Retinal pigment epithelial cell (primary cell): ENCODE data around the gene C2CD3.
A peak's percentile ranks its signal among the peaks of the same experiment; 100 is the strongest.
"Not testable (repeated sequence)": the region's sequence is repeated elsewhere in the genome, so short reads cannot be mapped to it uniquely, and the experiment has no call there.

Source experiments
- DNase-seq: peaks from one replicate; pipeline ENCODE4 v3.0.0-alpha.2; 2010; ENCODE audit warnings: low read depth
- H3K4me3 ChIP-seq: 2 replicates; pipeline ENCODE4 v1.5.1; 2011; ENCODE audit warnings: mild to moderate bottlenecking, low read length, control low read depth, moderate library complexity
- CTCF ChIP-seq: conservative IDR thresholded peaks from 2 replicates; pipeline ENCODE4 v1.5.1; 2011; ENCODE audit warnings: low read depth, low read length, control low read depth, inconsistent platforms

Gene C2CD3

DNA sequence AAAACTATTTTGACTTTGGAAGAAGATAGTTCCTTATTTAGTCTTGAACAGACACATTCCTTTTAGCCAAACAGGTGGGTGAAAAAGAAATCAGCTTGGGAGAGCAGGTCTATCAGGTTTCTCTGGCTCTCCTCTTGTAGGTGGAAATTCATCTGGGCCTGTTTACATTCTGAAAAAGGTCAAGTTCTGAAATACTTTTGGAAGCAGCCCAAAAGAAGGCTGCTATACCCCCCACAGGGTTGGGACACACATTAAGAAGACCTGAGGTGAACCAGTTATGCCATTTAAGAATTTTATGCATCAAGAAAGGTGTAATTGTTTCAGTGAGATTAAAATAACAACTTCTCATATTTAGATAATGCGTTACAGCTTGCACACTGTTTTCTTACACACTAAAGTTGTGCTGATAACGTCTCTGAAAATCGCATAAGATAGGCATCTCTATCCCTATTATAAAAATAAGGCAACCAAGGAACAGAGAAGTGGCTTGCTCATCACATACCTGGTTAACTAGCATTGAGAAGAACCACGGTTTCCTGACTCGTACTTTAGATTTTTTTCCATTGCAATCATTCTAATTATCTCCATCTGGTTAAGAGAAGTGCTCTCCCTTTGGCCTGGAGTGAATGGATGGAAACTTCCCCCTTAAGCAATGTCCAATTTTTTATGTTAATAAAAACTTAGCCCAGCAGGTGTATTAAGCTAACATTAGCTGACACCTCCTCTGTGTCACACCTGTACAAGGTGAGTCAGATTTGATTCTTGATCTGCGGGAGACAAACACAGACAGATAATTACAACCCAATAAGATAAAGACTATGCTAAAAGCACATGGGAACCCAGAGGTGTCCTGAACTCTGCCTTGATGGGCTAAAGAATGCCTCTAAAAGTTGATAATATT, 101.4 kb downstream of the C2CD3 start:
- no peak for TF ChIP-seq CTCF
- no peak for DNase-seq
- H3K4me3 ChIP-seq, result no peak overlapping the region

DNA sequence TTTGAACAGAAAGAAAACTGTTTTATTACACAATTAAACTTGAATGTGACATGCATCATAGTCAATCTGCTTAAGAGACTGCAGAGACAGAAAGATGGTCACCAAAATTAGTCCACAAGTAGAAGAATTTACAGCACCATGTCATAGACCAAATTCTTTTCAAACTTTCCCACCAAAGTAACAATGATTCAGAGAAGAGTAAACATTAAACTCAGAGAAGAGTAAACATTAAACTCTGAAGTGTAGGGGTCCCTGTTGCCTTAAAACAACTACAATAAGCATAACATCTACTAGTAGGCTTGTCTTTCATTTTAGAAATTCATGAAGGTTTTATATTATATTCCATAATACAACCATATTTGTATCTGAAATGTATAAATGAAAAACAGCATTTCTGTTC, 104.1 kb downstream of the C2CD3 start:
- not testable (repeated sequence) for DNase-seq

GRCh38 chr11:74065534-74065933, 105.3 kb downstream of the C2CD3 start:
- H3K4me3 ChIP-seq, DNase-seq: not testable (repeated sequence)

More for the DNA sequence above, 104.1 kb downstream of the C2CD3 start:
- not testable (repeated sequence) for H3K4me3 ChIP-seq

- H3K4me3 ChIP-seq, DNase-seq: not testable (repeated sequence)
Measured at GRCh38 chr11:74063628-74064027, 107.2 kb downstream of the C2CD3 start.

DNA sequence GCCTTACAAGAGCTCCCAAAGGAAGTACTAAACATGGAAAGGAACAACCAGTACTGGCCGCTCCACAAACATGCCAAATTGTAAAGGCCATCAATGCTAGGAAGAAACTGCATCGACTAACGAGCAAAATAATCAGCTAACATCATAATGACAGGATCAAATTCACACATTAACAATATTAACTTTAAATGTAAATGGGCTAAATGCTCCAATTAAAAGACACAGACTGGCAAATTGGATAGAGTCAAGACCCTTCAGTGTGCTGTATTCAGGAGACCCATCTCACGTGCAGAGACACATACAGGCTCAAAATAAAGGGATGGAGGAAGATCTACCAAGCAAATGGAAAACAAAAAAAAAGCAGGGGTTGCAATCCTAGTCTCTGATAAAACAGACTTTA, 109.2 kb downstream of the C2CD3 start:
- DNase-seq, H3K4me3 ChIP-seq: not testable (repeated sequence)

DNA sequence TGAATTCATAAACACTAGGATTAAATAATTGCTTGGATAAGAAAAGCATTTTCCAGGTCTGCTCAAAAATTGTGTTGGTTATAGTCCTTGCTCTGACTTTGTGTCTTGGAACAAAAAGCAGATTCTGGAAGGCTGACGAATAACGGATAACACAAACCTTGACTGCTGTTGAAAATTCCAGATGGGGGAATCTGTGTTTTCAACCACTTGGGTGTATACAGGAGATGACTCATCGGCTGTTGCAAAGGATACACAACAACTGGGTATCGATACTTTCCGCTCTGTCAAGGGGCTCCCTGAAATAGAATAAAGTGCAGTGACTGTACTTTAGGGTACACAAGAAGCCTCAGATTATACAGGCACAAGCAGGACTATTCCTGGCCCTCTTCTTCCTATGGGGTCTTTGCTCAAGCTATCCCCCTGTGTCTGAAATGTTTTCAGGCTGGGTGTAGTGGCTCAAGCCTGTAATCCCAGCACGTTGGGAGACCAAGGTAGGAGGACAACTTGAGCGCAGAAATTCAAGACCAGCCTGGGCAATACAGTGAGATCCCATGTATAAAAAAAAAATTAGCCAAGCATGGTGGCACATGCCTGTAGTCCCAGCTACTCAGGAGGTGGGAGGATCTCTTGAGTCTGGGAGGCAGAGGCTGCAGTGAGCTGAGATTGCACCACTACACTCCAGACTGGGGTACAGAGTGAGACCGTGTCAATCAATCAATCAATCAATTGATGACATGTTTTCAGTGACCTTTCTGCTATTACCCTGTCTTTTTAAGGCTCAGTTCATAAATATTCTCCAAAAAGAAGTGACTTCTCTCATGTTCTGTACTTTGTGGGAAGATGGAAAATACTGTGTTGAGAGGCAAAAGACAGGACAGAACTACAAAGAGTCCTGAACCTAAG, 113.3 kb downstream of the C2CD3 start:
- DNase-seq, result no peak
- TF ChIP-seq CTCF, result no peak

DNA sequence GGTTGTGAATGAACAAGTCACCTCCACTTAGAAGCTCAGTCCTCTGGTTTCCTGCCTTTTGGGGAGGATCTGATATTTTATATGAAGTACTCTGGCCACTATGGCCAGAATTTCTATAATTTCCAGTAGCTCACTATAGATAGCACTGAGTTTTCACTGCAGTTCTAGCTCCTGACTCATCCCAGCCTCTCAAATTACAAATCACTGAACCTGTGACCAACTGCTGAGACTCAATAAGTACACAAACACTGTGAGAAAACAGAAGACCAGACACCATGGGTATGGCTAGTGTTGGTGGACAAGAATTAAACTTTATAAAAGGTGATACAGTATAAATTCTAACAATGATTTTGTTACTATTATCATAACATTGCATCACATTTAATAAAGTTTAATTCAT, 114.9 kb downstream of the C2CD3 start:
- DNase-seq, result peak; percentile 13
- TF ChIP-seq CTCF, result no peak
- H3K4me3 ChIP-seq, result no peak overlapping the region

More for the DNA sequence above, 113.3 kb downstream of the C2CD3 start:
- no peak overlapping the region for H3K4me3 ChIP-seq

- no peak for DNase-seq
- no peak overlapping the region for H3K4me3 ChIP-seq
- TF ChIP-seq CTCF, result no peak
Measured at GRCh38 chr11:74050465-74050864, 120.3 kb downstream of the C2CD3 start.

DNA sequence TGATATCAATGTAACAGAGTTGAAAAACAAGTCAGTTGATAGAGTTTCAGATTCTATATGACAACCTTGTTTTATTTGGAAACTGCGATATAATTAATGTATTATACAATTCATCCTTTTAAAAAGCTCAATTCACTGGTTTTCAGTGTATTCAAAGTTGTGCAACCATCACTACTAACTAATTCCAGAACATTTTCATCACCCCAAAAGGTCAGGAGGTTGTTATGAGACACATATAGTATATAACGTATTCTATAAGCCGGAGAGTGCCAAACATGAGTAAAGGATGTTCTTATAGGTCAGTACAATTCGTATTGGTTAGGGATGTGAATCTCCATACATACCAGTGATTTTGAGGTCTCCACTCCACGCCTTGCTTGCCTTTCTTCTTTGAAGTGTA, 121.8 kb downstream of the C2CD3 start:
- no peak for TF ChIP-seq CTCF
- DNase-seq, result no peak
- H3K4me3 ChIP-seq, result no peak overlapping the region
